HEK293 (cell line): ENCODE results near the gene CDR2L.
A peak's percentile ranks its signal among the peaks of the same experiment; 100 is the strongest.

ENCODE experiments used
- CTCF ChIA-PET: fragments of 350-600 bp; formaldehyde crosslinking; extraction: SDS; loops from one replicate; lab custom pipeline; 2021; ENCODE audit warnings: antibody characterized with exemption; lab: Yijun Ruan, JAX
- POLR2A ChIA-PET: fragments of 300-600 bp; formaldehyde crosslinking; extraction: SDS; loops from one replicate; lab custom pipeline; 2020; ENCODE audit warnings: antibody characterized with exemption, inconsistent platforms; lab: Yijun Ruan, JAX
- H3K27ac ChIP-seq: fragments of 200-500 bp; sonication (Bioruptor generic); 2 replicates; pipeline ENCODE4 v1.5.1; 2014; ENCODE audit warnings: low read depth, low read length, control low read depth, inconsistent platforms; ENCODE audit errors: extremely low read depth
- H3K36me3 ChIP-seq, 2 experiments: fragments of 200-500 bp in 1 of 2; sonication (Bioruptor generic) in 1 of 2; 1 replicate in 1 of 2; 2 replicates in 1 of 2; pipeline ENCODE4 v1.5.1; 2014 to 2017; ENCODE audit warnings: inconsistent platforms in 2 of 2, low read length in 2 of 2; ENCODE audit not compliant: control insufficient read depth in 2 of 2, insufficient read depth in 1 of 2
- H3K4me1 ChIP-seq: fragments of 200-500 bp; sonication (Bioruptor generic); 2 replicates; pipeline ENCODE4 v1.5.1; 2014; ENCODE audit warnings: mild to moderate bottlenecking, low read length, inconsistent platforms; ENCODE audit not compliant: control insufficient read depth, insufficient read depth
- H3K4me3 ChIP-seq: 2 replicates; pipeline ENCODE4 v1.5.1; 2011; ENCODE audit warnings: low read depth, mild to moderate bottlenecking, control low read depth, low read length, moderate library complexity
- H3K9me3 ChIP-seq: fragments of 200-500 bp; sonication (Bioruptor generic); 2 replicates; pipeline ENCODE4 v1.5.1; 2014; ENCODE audit warnings: low read depth, low read length, inconsistent platforms; ENCODE audit not compliant: control insufficient read depth, insufficient read depth
- EGR2 ChIP-seq: fragments of 450-650 bp; formaldehyde crosslinking; IDR thresholded peaks from 2 replicates; pipeline ENCODE4 v1.5.1; 2016; ENCODE audit warnings: low read depth, missing biosample characterization, missing genetic modification characterization
- FEZF1 ChIP-seq: fragments of 450-650 bp; formaldehyde crosslinking; IDR thresholded peaks from 2 replicates; pipeline ENCODE4 v1.5.1; 2016; ENCODE audit warnings: missing biosample characterization, missing genetic modification characterization
- KLF7 ChIP-seq: fragments of 450-650 bp; formaldehyde crosslinking; IDR thresholded peaks from 2 replicates; pipeline ENCODE4 v1.5.1; 2016; ENCODE audit warnings: missing biosample characterization, missing genetic modification characterization, borderline replicate concordance
- KLF9 ChIP-seq: fragments of 450-650 bp; formaldehyde crosslinking; IDR thresholded peaks from 2 replicates; pipeline ENCODE4 v1.5.1; 2016; ENCODE audit warnings: missing biosample characterization, missing genetic modification characterization, low read depth
- MYNN ChIP-seq: fragments of 450-650 bp; formaldehyde crosslinking; IDR thresholded peaks from 2 replicates; pipeline ENCODE4 v1.5.1; 2016; ENCODE audit warnings: missing biosample characterization, missing genetic modification characterization, borderline replicate concordance
- SP2 ChIP-seq: fragments of 450-650 bp; formaldehyde crosslinking; IDR thresholded peaks from 2 replicates; pipeline ENCODE4 v1.5.1; 2016; ENCODE audit warnings: missing biosample characterization, missing genetic modification characterization
- SP3 ChIP-seq: fragments of 450-650 bp; formaldehyde crosslinking; IDR thresholded peaks from 2 replicates; pipeline ENCODE4 v1.5.1; 2016; ENCODE audit warnings: missing biosample characterization, missing genetic modification characterization
- TCF7L2 ChIP-seq: IDR thresholded peaks from 2 replicates; pipeline ENCODE4 v1.6.1; 2011; ENCODE audit warnings: low read depth, mild to moderate bottlenecking, inconsistent platforms, low read length, moderate library complexity, borderline replicate concordance
- ZBTB10 ChIP-seq: fragments of 450-650 bp; formaldehyde crosslinking; IDR thresholded peaks from 2 replicates; pipeline ENCODE4 v1.5.1; 2016; ENCODE audit warnings: missing biosample characterization, missing genetic modification characterization
- ZBTB17 ChIP-seq: fragments of 450-650 bp; formaldehyde crosslinking; IDR thresholded peaks from 2 replicates; pipeline ENCODE4 v1.5.1; 2016; ENCODE audit warnings: missing biosample characterization, missing genetic modification characterization
- ZBTB48 ChIP-seq: fragments of 450-650 bp; formaldehyde crosslinking; IDR thresholded peaks from 2 replicates; pipeline ENCODE4 v1.5.1; 2016; ENCODE audit warnings: missing biosample characterization, missing genetic modification characterization
- ZBTB8A ChIP-seq: fragments of 450-650 bp; formaldehyde crosslinking; IDR thresholded peaks from 2 replicates; pipeline ENCODE4 v1.5.1; 2016; ENCODE audit warnings: missing biosample characterization, missing genetic modification characterization
- ZFHX2 ChIP-seq: fragments of 450-650 bp; formaldehyde crosslinking; conservative IDR thresholded peaks from 2 replicates; pipeline ENCODE4 v1.5.1; 2016; ENCODE audit warnings: missing biosample characterization, missing genetic modification characterization
- ZFP37 ChIP-seq: fragments of 450-650 bp; formaldehyde crosslinking; IDR thresholded peaks from 2 replicates; pipeline ENCODE4 v1.5.1; 2016; ENCODE audit warnings: missing biosample characterization, missing genetic modification characterization
- ZNF121 ChIP-seq: fragments of 450-650 bp; formaldehyde crosslinking; IDR thresholded peaks from 2 replicates; pipeline ENCODE4 v1.5.1; 2016; ENCODE audit warnings: missing biosample characterization, missing genetic modification characterization
- ZNF157 ChIP-seq: fragments of 450-650 bp; formaldehyde crosslinking; IDR thresholded peaks from 2 replicates; pipeline ENCODE4 v1.5.1; 2016; ENCODE audit warnings: missing biosample characterization, missing genetic modification characterization
- ZNF223 ChIP-seq: fragments of 450-650 bp; formaldehyde crosslinking; IDR thresholded peaks from 2 replicates; pipeline ENCODE4 v1.5.1; 2016; ENCODE audit warnings: missing biosample characterization, missing genetic modification characterization
- ZNF239 ChIP-seq: fragments of 450-650 bp; formaldehyde crosslinking; IDR thresholded peaks from 2 replicates; pipeline ENCODE4 v1.5.1; 2016; ENCODE audit warnings: missing biosample characterization, missing genetic modification characterization
- ZNF335 ChIP-seq: fragments of 450-650 bp; formaldehyde crosslinking; conservative IDR thresholded peaks from 2 replicates; pipeline ENCODE4 v1.5.1; 2016; ENCODE audit warnings: missing biosample characterization, missing genetic modification characterization
- ZNF350 ChIP-seq: fragments of 450-650 bp; formaldehyde crosslinking; IDR thresholded peaks from 2 replicates; pipeline ENCODE4 v1.5.0; 2017; ENCODE audit warnings: missing biosample characterization, mild to moderate bottlenecking, missing genetic modification characterization
- ZNF404 ChIP-seq: fragments of 450-650 bp; formaldehyde crosslinking; IDR thresholded peaks from 2 replicates; pipeline ENCODE4 v1.5.1; 2017; ENCODE audit warnings: missing biosample characterization, missing genetic modification characterization
- ZNF416 ChIP-seq: fragments of 450-650 bp; formaldehyde crosslinking; IDR thresholded peaks from 2 replicates; pipeline ENCODE4 v1.5.1; 2016; ENCODE audit warnings: missing biosample characterization, missing genetic modification characterization
- ZNF423 ChIP-seq: fragments of 450-650 bp; formaldehyde crosslinking; IDR thresholded peaks from 2 replicates; pipeline ENCODE4 v1.5.1; 2016; ENCODE audit warnings: missing biosample characterization, missing genetic modification characterization
- ZNF560 ChIP-seq: fragments of 450-650 bp; formaldehyde crosslinking; IDR thresholded peaks from 2 replicates; pipeline ENCODE4 v1.5.1; 2017; ENCODE audit warnings: missing biosample characterization, missing genetic modification characterization, borderline replicate concordance
- ZNF571 ChIP-seq: fragments of 450-650 bp; formaldehyde crosslinking; IDR thresholded peaks from 2 replicates; pipeline ENCODE4 v1.5.0; 2017; ENCODE audit warnings: missing biosample characterization, missing genetic modification characterization
- ZNF596 ChIP-seq: fragments of 450-650 bp; IDR thresholded peaks from 2 replicates; pipeline ENCODE4 v1.5.0; 2018; ENCODE audit warnings: missing biosample characterization, mild to moderate bottlenecking, missing genetic modification characterization, moderate library complexity
- ZNF600 ChIP-seq: fragments of 450-650 bp; formaldehyde crosslinking; IDR thresholded peaks from 2 replicates; pipeline ENCODE4 v1.5.1; 2016; ENCODE audit warnings: missing biosample characterization, missing genetic modification characterization
- ZNF664 ChIP-seq: fragments of 450-650 bp; formaldehyde crosslinking; IDR thresholded peaks from 2 replicates; pipeline ENCODE4 v1.5.1; 2016; ENCODE audit warnings: missing biosample characterization, missing genetic modification characterization
- ZNF670 ChIP-seq: fragments of 450-650 bp; formaldehyde crosslinking; IDR thresholded peaks from 2 replicates; pipeline ENCODE4 v1.5.1; 2016; ENCODE audit warnings: missing biosample characterization, missing genetic modification characterization, low read depth
- ZNF776 ChIP-seq: fragments of 450-650 bp; formaldehyde crosslinking; IDR thresholded peaks from 2 replicates; pipeline ENCODE4 v1.5.0; 2017; ENCODE audit warnings: missing biosample characterization, missing genetic modification characterization, borderline replicate concordance
- ZNF777 ChIP-seq: fragments of 450-650 bp; formaldehyde crosslinking; IDR thresholded peaks from 2 replicates; pipeline ENCODE4 v1.5.1; 2017; ENCODE audit warnings: missing biosample characterization, missing genetic modification characterization, borderline replicate concordance
- TF ChIP-seq, protein P1 (sequence below): fragments of 450-650 bp; formaldehyde crosslinking; IDR thresholded peaks from 2 replicates; pipeline ENCODE4 v1.5.1; 2017; ENCODE audit warnings: missing biosample characterization, missing genetic modification characterization
- TF ChIP-seq, protein P2 (sequence below): fragments of 450-650 bp; formaldehyde crosslinking; IDR thresholded peaks from 2 replicates; pipeline ENCODE4 v1.5.1; 2017; ENCODE audit warnings: missing biosample characterization, mild to moderate bottlenecking, missing genetic modification characterization, moderate library complexity

CDR2L gene

DNA sequence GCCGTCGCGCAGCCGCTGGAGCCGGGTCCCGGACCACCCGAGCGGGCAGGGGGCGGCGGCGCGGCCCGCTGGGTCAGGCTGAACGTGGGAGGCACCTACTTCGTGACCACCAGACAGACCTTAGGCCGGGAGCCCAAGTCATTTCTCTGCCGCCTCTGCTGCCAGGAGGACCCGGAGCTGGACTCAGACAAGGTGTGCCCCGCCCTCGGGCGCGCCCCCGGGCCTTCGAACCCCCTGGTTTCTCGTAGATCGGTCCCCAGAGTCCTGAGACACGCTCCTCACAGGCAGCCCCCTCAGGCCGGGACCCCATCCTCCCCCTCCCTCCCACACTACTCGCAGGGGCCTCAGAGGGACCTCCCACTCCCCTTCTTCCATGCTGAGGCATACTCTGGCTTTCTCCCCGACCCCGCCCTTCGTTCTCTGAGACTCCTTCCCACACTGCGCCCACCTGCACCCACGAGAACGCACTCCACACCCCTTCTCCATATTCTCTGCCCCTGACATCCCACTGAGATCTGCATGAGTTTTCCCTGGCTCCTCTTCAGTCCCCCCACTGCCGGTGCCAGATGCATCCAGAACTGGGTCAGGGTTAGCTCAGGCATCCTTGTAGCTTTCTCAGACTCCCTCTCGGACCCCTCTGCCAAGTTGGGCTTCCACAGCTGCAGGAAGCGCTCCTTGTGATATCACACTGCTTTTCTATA lies 60.1 kb downstream of the CDR2L start:
- ChIA-PET CTCF (interaction anchor here (1.2 to 3.4 kb wide), 3 partner anchors 13 to 86 kb away, joined by 3 to 15 read pairs (median 14); no protein-coding TSS in a partner anchor), POLR2A (interaction anchor here (0.5 to 4.8 kb wide), 10 partner anchors 13 to 346 kb away, joined by 3 to 44 read pairs (median 4); partner anchors contain the start of genes JPT1 and MRPL58)
- Histone ChIP-seq H3K9me3 (no peaks in the 10 kb centered on the region), H3K27ac (peak overlapping the region; percentile 92), H3K4me1 (peaks cover 8% of the 10 kb centered on the region; the same call in 1 of the 2 replicates), H3K36me3 (peaks cover 24 to 32% of the 10 kb centered on the region in 2 experiments), H3K4me3 (peak overlapping the region; percentile 99)
- TF ChIP-seq ZNF416 (tag by site-specific recombination) (no peak), ZNF670 (no peak), KLF7 (tag by site-specific recombination) (peak; percentile 75), TCF7L2 (no peak), ZBTB48 (tag by site-specific recombination) (0 out of 2 replicates have a peak, but pooled peaks have one; percentile 13), ZBTB8A (peak; percentile 22; the same call in 1 of the 2 replicates), MYNN (tag by site-specific recombination) (no peak), ZNF121 (tag by site-specific recombination) (no peak), KLF9 (tag by site-specific recombination) (peak; percentile 85), ZNF664 (tag by site-specific recombination) (no peak), ZNF776 (tag by site-specific recombination) (no peak), ZFP37 (tag by site-specific recombination) (no peak), ZNF596 (tag by site-specific recombination) (no peak), SP2 (tag by site-specific recombination) (peak; percentile 46), ZNF600 (tag by site-specific recombination) (peak; percentile 76; the same call in 1 of the 2 replicates), ZNF223 (tag by site-specific recombination) (no peak), ZNF157 (tag by site-specific recombination) (no peak), ZNF404 (tag by site-specific recombination) (no peak), SP3 (tag by site-specific recombination) (peak; percentile 53), ZNF571 (tag by site-specific recombination) (no peak), ZNF239 (no peak), ZNF335 (tag by site-specific recombination) (peak; percentile 100), ZFHX2 (peak; percentile 100), ZNF350 (tag by site-specific recombination) (no peak), ZBTB17 (tag by site-specific recombination) (peak; percentile 81), ZNF560 (no peak), FEZF1 (no peak), ZNF777 (tag by site-specific recombination) (0 out of 2 replicates have a peak, but pooled peaks have one; percentile 17), ZBTB10 (0 out of 2 replicates have a peak, but pooled peaks have one; percentile 31), EGR2 (tag by site-specific recombination) (peak; percentile 99), ZNF423 (tag by site-specific recombination) (no peak)
- TF ChIP-seq, protein P1, sequence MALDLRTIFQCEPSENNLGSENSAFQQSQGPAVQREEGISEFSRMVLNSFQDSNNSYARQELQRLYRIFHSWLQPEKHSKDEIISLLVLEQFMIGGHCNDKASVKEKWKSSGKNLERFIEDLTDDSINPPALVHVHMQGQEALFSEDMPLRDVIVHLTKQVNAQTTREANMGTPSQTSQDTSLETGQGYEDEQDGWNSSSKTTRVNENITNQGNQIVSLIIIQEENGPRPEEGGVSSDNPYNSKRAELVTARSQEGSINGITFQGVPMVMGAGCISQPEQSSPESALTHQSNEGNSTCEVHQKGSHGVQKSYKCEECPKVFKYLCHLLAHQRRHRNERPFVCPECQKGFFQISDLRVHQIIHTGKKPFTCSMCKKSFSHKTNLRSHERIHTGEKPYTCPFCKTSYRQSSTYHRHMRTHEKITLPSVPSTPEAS (tag by site-specific recombination) = no peak
- TF ChIP-seq, protein P2, sequence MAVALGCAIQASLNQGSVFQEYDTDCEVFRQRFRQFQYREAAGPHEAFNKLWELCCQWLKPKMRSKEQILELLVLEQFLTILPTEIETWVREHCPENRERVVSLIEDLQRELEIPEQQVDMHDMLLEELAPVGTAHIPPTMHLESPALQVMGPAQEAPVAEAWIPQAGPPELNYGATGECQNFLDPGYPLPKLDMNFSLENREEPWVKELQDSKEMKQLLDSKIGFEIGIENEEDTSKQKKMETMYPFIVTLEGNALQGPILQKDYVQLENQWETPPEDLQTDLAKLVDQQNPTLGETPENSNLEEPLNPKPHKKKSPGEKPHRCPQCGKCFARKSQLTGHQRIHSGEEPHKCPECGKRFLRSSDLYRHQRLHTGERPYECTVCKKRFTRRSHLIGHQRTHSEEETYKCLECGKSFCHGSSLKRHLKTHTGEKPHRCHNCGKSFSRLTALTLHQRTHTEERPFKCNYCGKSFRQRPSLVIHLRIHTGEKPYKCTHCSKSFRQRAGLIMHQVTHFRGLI = peak; percentile 59
